Gastrocnemius medialis (tissue), 4 donors: ENCODE results near the gene SLC10A7.

Experiments
- POLR2A ChIP-seq, 2 donors: fragments of 450-650 bp; IDR thresholded peaks; one replicate each; pipeline ENCODE4 v1.6.1; 2017; ENCODE audit warnings: antibody characterized with exemption in 2 of 2, mild to moderate bottlenecking in 2 of 2, moderate library complexity in 2 of 2
- TF ChIP-seq, protein P1 (sequence below), 5 experiments: fragments of 450-650 bp in 3 of 5; fragments of 200-600 bp in 2 of 5; sonication (generic) in 2 of 5; IDR thresholded peaks in 4 of 5; conservative IDR thresholded peaks in 1 of 5; 1 replicate in 4 of 5; 2 replicates in 1 of 5; pipeline ENCODE4 v1.5.1; 2016 to 2019; ENCODE audit warnings: antibody characterized with exemption in 5 of 5, mild to moderate bottlenecking in 3 of 5, moderate library complexity in 3 of 5

DNA sequence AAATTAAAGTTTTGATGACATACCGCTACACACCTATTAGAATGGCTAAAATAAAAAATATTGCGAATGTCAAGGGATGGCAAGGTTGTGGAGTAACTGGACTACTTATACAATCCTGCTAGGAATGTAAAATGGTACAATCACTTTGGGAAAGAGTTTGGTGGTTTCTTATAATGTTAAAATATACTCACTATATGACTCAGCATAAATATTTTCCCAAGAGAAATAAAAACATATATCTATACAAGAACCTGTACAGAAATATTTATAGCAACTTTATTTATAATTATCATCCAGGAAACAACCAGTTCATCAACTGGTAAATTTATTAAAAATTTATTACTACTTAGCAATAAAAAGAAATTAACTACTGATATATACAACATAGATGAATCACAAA, 89.7 kb downstream of the SLC10A7 start:
- TF ChIP-seq, protein P1, sequence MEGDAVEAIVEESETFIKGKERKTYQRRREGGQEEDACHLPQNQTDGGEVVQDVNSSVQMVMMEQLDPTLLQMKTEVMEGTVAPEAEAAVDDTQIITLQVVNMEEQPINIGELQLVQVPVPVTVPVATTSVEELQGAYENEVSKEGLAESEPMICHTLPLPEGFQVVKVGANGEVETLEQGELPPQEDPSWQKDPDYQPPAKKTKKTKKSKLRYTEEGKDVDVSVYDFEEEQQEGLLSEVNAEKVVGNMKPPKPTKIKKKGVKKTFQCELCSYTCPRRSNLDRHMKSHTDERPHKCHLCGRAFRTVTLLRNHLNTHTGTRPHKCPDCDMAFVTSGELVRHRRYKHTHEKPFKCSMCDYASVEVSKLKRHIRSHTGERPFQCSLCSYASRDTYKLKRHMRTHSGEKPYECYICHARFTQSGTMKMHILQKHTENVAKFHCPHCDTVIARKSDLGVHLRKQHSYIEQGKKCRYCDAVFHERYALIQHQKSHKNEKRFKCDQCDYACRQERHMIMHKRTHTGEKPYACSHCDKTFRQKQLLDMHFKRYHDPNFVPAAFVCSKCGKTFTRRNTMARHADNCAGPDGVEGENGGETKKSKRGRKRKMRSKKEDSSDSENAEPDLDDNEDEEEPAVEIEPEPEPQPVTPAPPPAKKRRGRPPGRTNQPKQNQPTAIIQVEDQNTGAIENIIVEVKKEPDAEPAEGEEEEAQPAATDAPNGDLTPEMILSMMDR (IDR thresholded peaks at IDR 0.05 in 4 of 5, conservative IDR thresholded peaks at IDR 0.05 in 1 of 5) = no peak
- no peak for TF ChIP-seq POLR2A (IDR thresholded peaks at IDR 0.05)
